ENCODE measurements around the gene ZBED5.
"Not testable (repeated sequence)": the region's sequence is repeated elsewhere in the genome, so short reads cannot be mapped to it uniquely, and the experiment has no call there.

ZBED5 gene

GRCh38 chr11:10857709-10858438 is at the start of gene ZBED5:
Gene ZBED5 (minus strand): TSS chr11:10858053. CDS start chr11:10854945, 3,108 bp downstream.
- in situ Hi-C loops (cut with MboI; ENCODE audit: low sequenced_read_pairs): no loop called here

- in situ Hi-C loops (cut with MboI; ENCODE audit: low sequenced_read_pairs): no loop called here
Measured at GRCh38 chr11:10906521-10906920, 48.7 kb upstream of the ZBED5 start.

GRCh38 chr11:10902301-10903063 is 44.6 kb upstream of the ZBED5 start:
- in situ Hi-C loops (cut with MboI; ENCODE audit: low sequenced_read_pairs): no loop called here

- in situ Hi-C loops (cut with MboI; ENCODE audit: low sequenced_read_pairs): no loop called here
Measured at GRCh38 chr11:10900681-10901415, 43.0 kb upstream of the ZBED5 start.

GRCh38 chr11:10899121-10899830 is 41.4 kb upstream of the ZBED5 start:
- in situ Hi-C loops (cut with MboI; ENCODE audit: low sequenced_read_pairs): no loop called here

- in situ Hi-C loops (cut with MboI; ENCODE audit: low sequenced_read_pairs): no loop called here
Measured at GRCh38 chr11:10898763-10899025, 40.8 kb upstream of the ZBED5 start.

GRCh38 chr11:10898003-10898762 is 40.3 kb upstream of the ZBED5 start:
- in situ Hi-C loops (cut with MboI; ENCODE audit: low sequenced_read_pairs): no loop called here

- in situ Hi-C loops (cut with MboI; ENCODE audit: low sequenced_read_pairs): no loop called here
Measured at GRCh38 chr11:10897150-10897549, 39.3 kb upstream of the ZBED5 start.

- in situ Hi-C loops (cut with MboI; ENCODE audit: low sequenced_read_pairs): no loop called here
Measured at GRCh38 chr11:10896493-10896892, 38.6 kb upstream of the ZBED5 start.

GRCh38 chr11:10895285-10895684 is 37.4 kb upstream of the ZBED5 start:
- in situ Hi-C loops (cut with MboI; ENCODE audit: low sequenced_read_pairs): no loop called here

GRCh38 chr11:10894666-10895065 is 36.8 kb upstream of the ZBED5 start:
- in situ Hi-C loops (cut with MboI; ENCODE audit: low sequenced_read_pairs): no loop called here

GRCh38 chr11:10893714-10894151 is 35.9 kb upstream of the ZBED5 start:
- in situ Hi-C loops (cut with MboI; ENCODE audit: low sequenced_read_pairs): no loop called here

GRCh38 chr11:10892250-10892649 is 34.4 kb upstream of the ZBED5 start:
- in situ Hi-C loops (cut with MboI; ENCODE audit: low sequenced_read_pairs): no loop called here

GRCh38 chr11:10891151-10891720 is 33.4 kb upstream of the ZBED5 start:
- in situ Hi-C loops (cut with MboI; ENCODE audit: low sequenced_read_pairs): no loop called here

- in situ Hi-C loops (cut with MboI; ENCODE audit: low sequenced_read_pairs): not testable (repeated sequence)
Measured at GRCh38 chr11:10890083-10890482, 32.2 kb upstream of the ZBED5 start.

GRCh38 chr11:10887307-10887706 is 29.5 kb upstream of the ZBED5 start:
- in situ Hi-C loops (cut with MboI; ENCODE audit: low sequenced_read_pairs): no loop called here

GRCh38 chr11:10886652-10887250 is 28.9 kb upstream of the ZBED5 start:
- in situ Hi-C loops (cut with MboI; ENCODE audit: low sequenced_read_pairs): no loop called here

- in situ Hi-C loops (cut with MboI; ENCODE audit: low sequenced_read_pairs): no loop called here
Measured at GRCh38 chr11:10885703-10886363, 28.0 kb upstream of the ZBED5 start.

- in situ Hi-C loops (cut with MboI; ENCODE audit: low sequenced_read_pairs): not testable (repeated sequence)
Measured at GRCh38 chr11:10884292-10884691, 26.4 kb upstream of the ZBED5 start.
